Measurements from ENCODE around the gene NFIB.
A peak's percentile ranks its signal among the peaks of the same experiment; 100 is the strongest.

NFIB gene

GRCh38 chr9:14320271-14321181, 6.6 kb upstream of the NFIB start:
- no peak for DNase-seq (ENCODE audit: low spot score)
- H3K4me3 Mint-ChIP-seq: peak overlapping the region; percentile 9
- H3K36me3 Mint-ChIP-seq (ENCODE audit: low read depth): peaks cover 3% of the 10 kb centered on the region
- H3K27ac Mint-ChIP-seq: no peak overlapping the region
- peaks cover 19% of the 10 kb centered on the region for H3K4me1 Mint-ChIP-seq (ENCODE audit: low read depth)
- H3K9me3 Mint-ChIP-seq: no peaks in the 10 kb centered on the region
- H3K27me3 Mint-ChIP-seq (ENCODE audit: low read depth): peaks cover 76% of the 10 kb centered on the region

- Mint-ChIP-seq H3K4me3 (no peak overlapping the region), H3K27me3 (ENCODE audit: low read depth) (peaks cover 75% of the 10 kb centered on the region), H3K4me1 (ENCODE audit: low read depth) (peaks cover 21% of the 10 kb centered on the region), H3K9me3 (no peaks in the 10 kb centered on the region), H3K36me3 (ENCODE audit: low read depth) (peaks cover 6% of the 10 kb centered on the region), H3K27ac (no peak overlapping the region)
- no peak for DNase-seq (ENCODE audit: low spot score)
Observed at GRCh38 chr9:14318934-14319580, 5.1 kb upstream of the NFIB start.

- Mint-ChIP-seq H3K4me3 (no peak overlapping the region), H3K36me3 (ENCODE audit: low read depth) (peaks cover 8% of the 10 kb centered on the region), H3K9me3 (no peaks in the 10 kb centered on the region), H3K4me1 (ENCODE audit: low read depth) (peaks cover 24% of the 10 kb centered on the region), H3K27ac (no peak overlapping the region), H3K27me3 (ENCODE audit: low read depth) (peaks cover 72% of the 10 kb centered on the region)
- DNase-seq (ENCODE audit: low spot score): no peak
Observed at GRCh38 chr9:14318361-14318760, 4.4 kb upstream of the NFIB start.

DNA sequence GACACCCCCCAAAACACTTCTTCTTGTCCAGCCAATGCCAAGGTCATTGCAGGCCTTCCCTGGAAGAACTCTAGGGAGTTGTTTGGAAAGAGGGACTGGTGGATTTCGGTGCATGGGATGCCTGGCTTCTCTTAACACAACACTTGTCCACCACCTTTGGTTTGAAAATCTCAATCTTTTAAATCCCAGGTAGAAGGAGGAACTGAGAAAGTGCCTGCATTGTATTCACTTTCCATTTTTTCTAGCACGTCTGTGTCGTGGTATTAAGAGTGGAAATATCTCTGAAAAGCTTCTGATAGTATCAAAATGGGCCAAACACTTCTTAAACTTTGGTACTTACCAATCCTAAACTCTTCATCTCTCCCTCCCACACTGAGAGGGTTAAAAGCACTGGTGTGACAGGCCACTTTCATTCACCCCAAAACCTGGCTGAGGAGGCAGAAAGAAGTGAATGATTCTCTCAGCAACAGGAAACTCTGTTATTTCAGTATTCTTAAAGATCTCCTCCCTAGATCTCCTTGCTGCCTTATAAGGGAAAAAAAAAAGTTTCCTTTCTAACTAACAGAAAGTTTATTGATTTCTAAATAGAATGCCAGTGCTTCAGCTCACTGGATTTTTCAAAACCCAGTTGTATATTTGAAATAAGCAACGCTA, 3.9 kb upstream of the NFIB start:
- no peaks in the 10 kb centered on the region for H3K9me3 Mint-ChIP-seq
- H3K27me3 Mint-ChIP-seq (ENCODE audit: low read depth): peaks cover 71% of the 10 kb centered on the region

GRCh38 chr9:14316602-14317300, 2.8 kb upstream of the NFIB start:
- no peaks in the 10 kb centered on the region for H3K9me3 Mint-ChIP-seq

More for the DNA sequence above, 3.9 kb upstream of the NFIB start:
- no peak for DNase-seq (ENCODE audit: low spot score)
- Mint-ChIP-seq H3K4me3 (no peak overlapping the region), H3K4me1 (ENCODE audit: low read depth) (peaks cover 22% of the 10 kb centered on the region), H3K27ac (no peak overlapping the region), H3K36me3 (ENCODE audit: low read depth) (peaks cover 8% of the 10 kb centered on the region)

GRCh38 chr9:14315875-14316601, 2.1 kb upstream of the NFIB start:
- Mint-ChIP-seq H3K27me3 (ENCODE audit: low read depth) (peaks cover 76% of the 10 kb centered on the region), H3K36me3 (ENCODE audit: low read depth) (peaks cover 8% of the 10 kb centered on the region), H3K4me1 (ENCODE audit: low read depth) (peaks cover 19% of the 10 kb centered on the region), H3K27ac (peak overlapping the region; percentile 45), H3K9me3 (no peaks in the 10 kb centered on the region), H3K4me3 (peak overlapping the region; percentile 85)
- DNase-seq (ENCODE audit: low spot score): no peak

More at GRCh38 chr9:14316602-14317300, 2.8 kb upstream of the NFIB start:
- Mint-ChIP-seq H3K27me3 (ENCODE audit: low read depth) (peaks cover 77% of the 10 kb centered on the region), H3K36me3 (ENCODE audit: low read depth) (peaks cover 8% of the 10 kb centered on the region), H3K27ac (no peak overlapping the region), H3K4me1 (ENCODE audit: low read depth) (peaks cover 20% of the 10 kb centered on the region), H3K4me3 (no peak overlapping the region)
- DNase-seq (ENCODE audit: low spot score): no peak

DNA sequence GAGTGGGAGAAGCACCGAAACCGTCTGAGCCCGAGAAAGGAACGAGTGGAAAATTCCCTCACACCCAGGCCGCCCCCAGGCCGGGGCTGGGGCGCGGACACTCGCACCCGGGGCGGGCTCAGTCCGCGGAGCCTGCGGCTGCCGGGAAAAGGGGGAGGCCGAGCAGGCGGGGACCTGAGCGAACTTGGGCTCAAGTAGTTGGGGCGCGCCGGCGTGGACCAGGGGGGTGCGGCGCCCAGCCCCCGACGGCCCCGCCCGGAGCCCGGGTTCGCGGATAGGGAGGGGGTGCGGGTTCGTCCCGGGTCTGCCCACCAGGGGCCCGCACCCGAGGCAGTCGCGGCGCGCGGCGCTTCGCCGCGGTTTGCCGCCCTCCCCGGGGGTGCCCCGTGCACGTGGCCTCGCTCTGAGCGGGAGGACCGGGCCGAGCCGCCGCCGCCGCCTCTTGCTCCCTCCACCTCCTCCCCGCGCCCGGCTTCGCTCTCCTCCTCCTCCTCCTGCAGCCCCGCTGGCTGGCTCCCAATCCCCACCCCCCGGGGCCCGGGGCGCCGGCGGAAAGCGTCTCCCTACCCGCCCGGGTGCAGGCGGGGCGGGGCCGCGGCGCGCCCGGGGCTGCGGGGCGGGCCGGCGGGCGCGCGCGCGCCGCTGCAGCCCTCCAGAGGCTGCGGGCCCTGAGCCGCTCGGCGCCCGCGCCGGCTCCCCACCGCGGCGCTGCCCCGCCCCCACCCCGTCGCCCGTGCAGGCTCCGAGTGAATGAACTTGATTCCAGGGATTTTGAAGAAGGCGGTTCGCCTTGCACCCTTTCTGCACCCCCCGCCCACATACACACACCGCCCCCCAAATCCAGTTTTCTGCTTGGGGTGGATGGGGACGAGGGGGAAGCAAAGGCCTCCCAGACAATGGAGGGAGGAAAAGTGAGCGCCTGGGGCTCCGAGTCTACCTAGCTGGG, 1.3 kb upstream of the NFIB start:
- DNase-seq (ENCODE audit: low spot score): no peak
- H3K27me3 Mint-ChIP-seq (ENCODE audit: low read depth): peaks cover 70% of the 10 kb centered on the region
- no peaks in the 10 kb centered on the region for H3K9me3 Mint-ChIP-seq
- H3K4me1 Mint-ChIP-seq (ENCODE audit: low read depth): peaks cover 14% of the 10 kb centered on the region
- no peak overlapping the region for H3K27ac Mint-ChIP-seq
- H3K4me3 Mint-ChIP-seq: peak overlapping the region; percentile 80
- H3K36me3 Mint-ChIP-seq (ENCODE audit: low read depth): peaks cover 8% of the 10 kb centered on the region

GRCh38 chr9:14314424-14314928, 535 bp upstream of the NFIB start:
- Mint-ChIP-seq H3K4me1 (ENCODE audit: low read depth) (peaks cover 14% of the 10 kb centered on the region), H3K36me3 (ENCODE audit: low read depth) (peaks cover 8% of the 10 kb centered on the region), H3K4me3 (peak overlapping the region; percentile 80), H3K9me3 (no peaks in the 10 kb centered on the region), H3K27ac (no peak overlapping the region), H3K27me3 (ENCODE audit: low read depth) (peaks cover 69% of the 10 kb centered on the region)
- DNase-seq (ENCODE audit: low spot score): no peak

- Mint-ChIP-seq H3K9me3 (no peaks in the 10 kb centered on the region), H3K4me3 (peak overlapping the region; percentile 81), H3K4me1 (ENCODE audit: low read depth) (peaks cover 14% of the 10 kb centered on the region), H3K27me3 (ENCODE audit: low read depth) (peaks cover 72% of the 10 kb centered on the region), H3K27ac (peak overlapping the region; percentile 52), H3K36me3 (ENCODE audit: low read depth) (peaks cover 8% of the 10 kb centered on the region)
- no peak for DNase-seq (ENCODE audit: low spot score)
Observed at GRCh38 chr9:14313378-14313940, 482 bp downstream of the NFIB start.

- Mint-ChIP-seq H3K27ac (no peak overlapping the region), H3K4me1 (ENCODE audit: low read depth) (peaks cover 13% of the 10 kb centered on the region), H3K27me3 (ENCODE audit: low read depth) (peaks cover 73% of the 10 kb centered on the region), H3K4me3 (peak overlapping the region; percentile 81), H3K9me3 (no peaks in the 10 kb centered on the region), H3K36me3 (ENCODE audit: low read depth) (peaks cover 8% of the 10 kb centered on the region)
- no peak for DNase-seq (ENCODE audit: low spot score)
Observed at GRCh38 chr9:14312719-14313377, 1.1 kb downstream of the NFIB start.

GRCh38 chr9:14311956-14312685, 1.8 kb downstream of the NFIB start:
- Mint-ChIP-seq H3K4me3 (peak overlapping the region; percentile 3), H3K36me3 (ENCODE audit: low read depth) (peaks cover 8% of the 10 kb centered on the region), H3K4me1 (ENCODE audit: low read depth) (peaks cover 10% of the 10 kb centered on the region), H3K27ac (no peak overlapping the region), H3K9me3 (no peaks in the 10 kb centered on the region), H3K27me3 (ENCODE audit: low read depth) (peaks cover 72% of the 10 kb centered on the region)
- DNase-seq (ENCODE audit: low spot score): no peak
